Uterus (tissue), 2 donors: ENCODE measurements around the gene SYNCRIP.
"Not testable (repeated sequence)": the region's sequence is repeated elsewhere in the genome, so short reads cannot be mapped to it uniquely, and the experiment has no call there.

Experiments
- POLR2A ChIP-seq, 2 donors: fragments of 450-650 bp; IDR thresholded peaks; one replicate each; pipeline ENCODE4 v1.6.1; 2016; ENCODE audit warnings: antibody characterized with exemption in 2 of 2, mild to moderate bottlenecking in 1 of 2, moderate library complexity in 1 of 2
- TF ChIP-seq, protein P1 (sequence below), 4 experiments: fragments of 200-600 bp in 2 of 4; fragments of 450-650 bp in 2 of 4; sonication (generic) in 2 of 4; IDR thresholded peaks; one replicate each; pipeline ENCODE4 v1.5.1; 2016 to 2019; ENCODE audit warnings: antibody characterized with exemption in 4 of 4, mild to moderate bottlenecking in 2 of 4, moderate library complexity in 1 of 4

DNA sequence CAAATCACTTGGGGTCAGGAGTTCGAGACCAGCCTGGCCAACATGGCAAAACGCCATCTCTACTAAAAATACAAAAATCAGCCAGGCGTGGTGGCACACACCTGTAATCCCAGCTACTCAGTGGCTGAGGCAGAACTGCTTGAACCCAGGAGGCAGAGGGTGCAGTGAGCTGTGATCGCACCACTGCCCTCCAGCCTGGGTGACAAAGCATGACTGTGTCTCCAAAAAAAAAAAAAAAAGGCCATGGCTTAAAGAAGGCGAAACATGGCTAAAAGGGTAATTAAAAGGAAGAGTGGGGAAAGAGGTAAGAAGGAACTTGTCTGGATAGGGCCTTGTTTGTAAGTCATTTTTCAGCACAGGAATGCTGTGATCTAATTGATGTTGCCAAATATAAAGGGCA lies 11.6 kb downstream of the SYNCRIP start:
- TF ChIP-seq POLR2A (IDR thresholded peaks at IDR 0.05) = not testable (repeated sequence)
- TF ChIP-seq, protein P1, sequence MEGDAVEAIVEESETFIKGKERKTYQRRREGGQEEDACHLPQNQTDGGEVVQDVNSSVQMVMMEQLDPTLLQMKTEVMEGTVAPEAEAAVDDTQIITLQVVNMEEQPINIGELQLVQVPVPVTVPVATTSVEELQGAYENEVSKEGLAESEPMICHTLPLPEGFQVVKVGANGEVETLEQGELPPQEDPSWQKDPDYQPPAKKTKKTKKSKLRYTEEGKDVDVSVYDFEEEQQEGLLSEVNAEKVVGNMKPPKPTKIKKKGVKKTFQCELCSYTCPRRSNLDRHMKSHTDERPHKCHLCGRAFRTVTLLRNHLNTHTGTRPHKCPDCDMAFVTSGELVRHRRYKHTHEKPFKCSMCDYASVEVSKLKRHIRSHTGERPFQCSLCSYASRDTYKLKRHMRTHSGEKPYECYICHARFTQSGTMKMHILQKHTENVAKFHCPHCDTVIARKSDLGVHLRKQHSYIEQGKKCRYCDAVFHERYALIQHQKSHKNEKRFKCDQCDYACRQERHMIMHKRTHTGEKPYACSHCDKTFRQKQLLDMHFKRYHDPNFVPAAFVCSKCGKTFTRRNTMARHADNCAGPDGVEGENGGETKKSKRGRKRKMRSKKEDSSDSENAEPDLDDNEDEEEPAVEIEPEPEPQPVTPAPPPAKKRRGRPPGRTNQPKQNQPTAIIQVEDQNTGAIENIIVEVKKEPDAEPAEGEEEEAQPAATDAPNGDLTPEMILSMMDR (IDR thresholded peaks at IDR 0.05) = not testable (repeated sequence)
